Inflammatory macrophage (primary cell): ENCODE data around the gene C19orf73.

Experiments used
- DNase-seq, 2 donors: peaks; one replicate each; pipeline ENCODE4 v3.0.0-alpha.2; 2020 to 2022
- total RNA-seq, 18 experiments: gene quantifications; one replicate each; lab custom pipeline; 2026; ENCODE audit warnings: mixed read lengths in 6 of 18, inconsistent platforms in 2 of 18; lab: John Stamatoyannopoulos, UW

Gene C19orf73, protein sequence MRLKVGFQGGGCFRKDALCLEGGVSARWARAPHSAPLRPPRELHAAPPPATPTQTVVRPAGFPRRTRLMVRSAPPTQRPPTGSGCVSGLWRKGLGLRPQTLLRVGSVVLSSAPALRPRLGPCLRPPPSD
- total RNA-seq, result 0 to 0.33 (median 0.16) reads per million in 18 experiments

DNA sequence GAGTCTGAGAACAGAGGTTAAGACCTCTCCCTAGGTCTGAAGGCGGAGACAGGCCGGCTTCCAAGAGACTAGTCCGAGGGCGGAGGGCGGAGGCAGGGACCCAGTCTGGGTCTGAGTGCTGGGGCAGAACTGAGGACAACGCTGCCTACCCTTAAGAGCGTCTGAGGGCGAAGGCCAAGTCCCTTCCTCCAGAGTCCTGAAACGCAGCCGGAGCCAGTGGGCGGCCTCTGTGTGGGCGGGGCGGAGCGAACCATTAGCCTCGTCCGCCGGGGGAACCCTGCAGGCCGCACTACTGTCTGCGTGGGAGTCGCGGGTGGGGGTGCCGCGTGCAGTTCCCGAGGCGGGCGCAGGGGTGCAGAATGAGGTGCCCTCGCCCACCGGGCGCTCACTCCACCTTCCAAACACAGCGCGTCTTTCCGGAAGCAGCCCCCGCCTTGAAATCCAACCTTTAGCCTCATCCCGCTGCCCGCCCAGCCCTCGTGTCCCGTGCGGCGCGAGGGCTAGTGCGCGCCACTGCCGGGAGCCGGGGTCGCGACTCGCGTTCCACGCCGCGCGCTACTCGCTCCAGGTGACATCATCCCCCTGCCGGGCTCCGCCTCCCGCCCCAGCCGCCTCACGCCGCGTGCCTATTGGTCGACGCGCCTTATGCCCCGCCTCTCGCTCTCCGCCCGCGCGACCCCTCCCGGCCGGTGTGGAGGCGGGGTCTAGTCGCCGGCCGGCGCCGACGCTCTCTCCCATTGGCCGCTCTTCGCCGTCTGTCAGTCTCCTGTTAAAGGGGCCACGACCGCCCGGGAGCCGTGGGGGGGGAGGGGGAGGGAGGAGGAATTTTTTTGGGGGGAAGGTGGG lies at the start of gene C19orf73:
TSS of gene C19orf73 (minus strand) at position 579 of the 846 bp plus-strand sequence. CDS start at position 458, 121 bp downstream.
- peak; percentile 96 to 97 for DNase-seq

DNA sequence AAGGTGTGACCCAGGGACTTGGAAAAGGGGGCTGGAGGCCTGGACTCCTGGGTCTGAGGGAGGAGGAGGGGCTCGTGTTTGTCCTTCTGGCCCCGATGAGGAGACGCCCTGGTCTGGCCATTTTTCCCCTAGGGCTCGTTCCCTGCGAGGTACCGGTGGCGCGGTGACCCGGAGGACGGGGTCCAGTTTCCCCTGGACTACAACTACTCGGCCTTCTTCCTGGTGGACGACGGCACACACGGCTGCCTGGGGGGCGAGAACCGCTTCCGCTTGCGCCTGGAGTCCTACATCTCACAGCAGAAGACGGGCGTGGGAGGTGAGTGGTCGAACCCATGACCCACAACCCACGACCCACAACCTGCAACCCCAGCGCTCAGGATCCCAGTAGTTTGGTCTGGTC lies 49.5 kb upstream of the C19orf73 start:
- no peak for DNase-seq

DNA sequence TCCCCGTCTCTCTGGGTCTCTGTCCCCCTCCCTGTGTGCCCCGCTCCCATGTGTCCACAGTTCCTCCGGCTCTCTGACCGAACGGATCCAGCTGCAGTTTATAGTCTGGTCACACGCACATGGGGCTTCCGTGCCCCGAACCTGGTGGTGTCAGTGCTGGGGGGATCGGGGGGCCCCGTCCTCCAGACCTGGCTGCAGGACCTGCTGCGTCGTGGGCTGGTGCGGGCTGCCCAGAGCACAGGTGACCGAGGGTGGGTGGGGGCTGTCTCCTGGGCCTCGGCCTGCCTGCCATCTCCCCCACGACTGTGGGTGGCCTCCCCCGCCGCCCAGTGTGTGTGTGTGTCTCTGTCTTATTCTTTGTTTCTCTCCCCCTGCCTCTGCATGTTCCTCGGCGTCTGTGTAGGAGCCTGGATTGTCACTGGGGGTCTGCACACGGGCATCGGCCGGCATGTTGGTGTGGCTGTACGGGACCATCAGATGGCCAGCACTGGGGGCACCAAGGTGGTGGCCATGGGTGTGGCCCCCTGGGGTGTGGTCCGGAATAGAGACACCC lies 49.0 kb upstream of the C19orf73 start:
- no peak for DNase-seq

DNA sequence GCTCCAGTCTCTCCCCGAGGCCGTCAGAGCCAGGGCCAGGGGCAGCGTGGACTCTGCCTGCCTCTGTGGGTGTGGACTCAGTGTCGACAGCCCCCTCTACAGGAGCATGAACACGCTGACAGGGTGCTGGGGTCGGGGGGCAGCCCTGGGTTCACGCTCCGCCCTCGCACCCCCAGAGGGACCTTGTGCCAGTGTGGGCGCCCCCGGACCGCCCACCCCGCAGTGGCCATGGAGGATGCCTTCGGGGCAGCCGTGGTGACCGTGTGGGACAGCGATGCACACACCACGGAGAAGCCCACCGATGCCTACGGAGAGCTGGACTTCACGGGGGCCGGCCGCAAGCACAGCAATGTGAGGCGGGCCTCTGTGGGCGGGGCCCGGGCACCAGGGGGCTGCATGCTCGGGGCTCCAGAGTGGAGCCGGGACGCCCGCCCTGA lies 46.9 kb upstream of the C19orf73 start:
- DNase-seq, result no peak

DNA sequence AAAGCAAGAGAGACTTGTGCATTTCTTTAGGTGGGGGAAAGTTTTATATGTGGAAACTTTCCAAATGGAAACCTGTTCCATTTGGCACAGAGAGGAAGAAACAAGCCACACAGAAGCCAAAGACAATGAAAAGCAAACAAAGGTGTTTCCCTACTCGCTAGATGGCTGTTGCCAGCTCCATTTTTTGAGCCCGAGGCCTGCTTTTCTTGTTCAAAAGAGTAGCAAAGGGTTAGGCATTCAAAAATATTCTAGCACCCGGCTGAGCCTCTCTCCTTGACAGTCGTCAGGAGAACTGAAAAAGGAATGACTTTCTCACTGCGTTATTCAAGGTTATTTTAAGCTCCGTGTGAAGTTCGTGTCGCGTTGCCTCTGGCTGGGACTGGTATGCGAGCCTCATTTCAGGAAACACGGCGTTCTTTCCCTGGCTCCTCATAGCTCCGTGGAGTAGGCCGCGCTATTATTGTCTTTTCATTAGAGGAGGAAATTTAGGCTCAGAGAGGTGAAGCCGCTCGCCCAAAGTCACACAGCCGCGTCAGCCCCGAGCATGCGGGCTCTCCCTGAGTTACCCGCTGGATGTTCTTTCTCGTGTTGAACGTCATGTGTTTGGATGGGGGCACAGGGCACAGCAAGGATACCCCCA lies 46.3 kb upstream of the C19orf73 start:
- DNase-seq, result no peak

DNA sequence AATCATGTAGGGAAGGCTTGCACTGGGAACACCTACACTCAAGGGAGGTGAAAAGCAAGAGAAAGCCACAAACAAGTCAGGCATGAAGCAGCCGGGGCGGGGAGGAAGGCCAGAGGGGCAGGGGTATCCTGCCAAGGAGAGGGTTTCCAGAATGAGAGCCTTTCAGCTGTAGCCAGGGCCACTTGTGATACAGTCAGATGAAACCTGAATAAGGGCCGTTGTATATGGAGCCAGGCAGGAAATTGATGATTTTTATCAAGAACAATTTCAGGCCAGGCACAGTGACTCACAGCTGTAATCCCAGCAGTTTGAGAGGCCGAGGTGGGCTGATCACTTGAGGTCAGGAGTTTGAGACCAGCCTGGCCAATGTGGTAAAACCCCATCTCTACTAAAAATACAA lies 43.0 kb upstream of the C19orf73 start:
- no peak for DNase-seq

DNA sequence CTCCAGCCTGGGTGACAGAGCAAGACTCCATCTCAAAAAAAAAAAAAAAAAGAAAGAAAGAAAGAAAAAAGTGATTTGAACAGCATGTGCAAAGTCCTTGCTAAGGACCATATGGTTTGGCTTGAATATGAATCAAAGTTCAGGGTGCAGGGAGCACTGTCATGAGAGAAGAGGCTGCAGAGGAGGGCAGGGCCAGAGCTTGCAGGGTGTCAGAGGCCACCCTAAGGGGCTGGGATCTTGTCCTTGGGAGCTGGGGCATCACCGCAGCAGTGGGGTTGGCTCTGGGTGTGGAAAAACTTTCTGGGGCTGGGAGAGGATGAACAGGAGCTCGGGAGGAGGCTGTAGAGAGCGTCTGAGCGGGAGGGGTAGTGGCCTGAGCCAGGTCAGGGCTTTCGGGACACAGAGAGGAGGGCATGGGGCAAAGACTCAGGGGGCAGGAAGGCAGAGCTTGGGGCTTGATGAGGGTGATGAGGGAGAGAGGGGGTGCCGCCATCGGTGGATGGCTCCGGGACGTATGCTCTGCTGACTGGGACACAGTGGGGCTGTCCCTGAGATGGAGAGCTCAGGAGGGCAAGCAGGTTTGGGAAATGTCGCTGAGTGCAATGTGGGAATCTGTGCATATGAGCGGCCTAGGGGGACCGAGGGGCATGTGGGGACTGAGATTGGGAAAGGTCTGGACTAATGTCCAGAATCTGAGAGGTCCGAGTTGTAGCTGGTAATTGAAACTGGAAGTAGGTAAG lies 41.7 kb upstream of the C19orf73 start:
- no peak for DNase-seq

DNA sequence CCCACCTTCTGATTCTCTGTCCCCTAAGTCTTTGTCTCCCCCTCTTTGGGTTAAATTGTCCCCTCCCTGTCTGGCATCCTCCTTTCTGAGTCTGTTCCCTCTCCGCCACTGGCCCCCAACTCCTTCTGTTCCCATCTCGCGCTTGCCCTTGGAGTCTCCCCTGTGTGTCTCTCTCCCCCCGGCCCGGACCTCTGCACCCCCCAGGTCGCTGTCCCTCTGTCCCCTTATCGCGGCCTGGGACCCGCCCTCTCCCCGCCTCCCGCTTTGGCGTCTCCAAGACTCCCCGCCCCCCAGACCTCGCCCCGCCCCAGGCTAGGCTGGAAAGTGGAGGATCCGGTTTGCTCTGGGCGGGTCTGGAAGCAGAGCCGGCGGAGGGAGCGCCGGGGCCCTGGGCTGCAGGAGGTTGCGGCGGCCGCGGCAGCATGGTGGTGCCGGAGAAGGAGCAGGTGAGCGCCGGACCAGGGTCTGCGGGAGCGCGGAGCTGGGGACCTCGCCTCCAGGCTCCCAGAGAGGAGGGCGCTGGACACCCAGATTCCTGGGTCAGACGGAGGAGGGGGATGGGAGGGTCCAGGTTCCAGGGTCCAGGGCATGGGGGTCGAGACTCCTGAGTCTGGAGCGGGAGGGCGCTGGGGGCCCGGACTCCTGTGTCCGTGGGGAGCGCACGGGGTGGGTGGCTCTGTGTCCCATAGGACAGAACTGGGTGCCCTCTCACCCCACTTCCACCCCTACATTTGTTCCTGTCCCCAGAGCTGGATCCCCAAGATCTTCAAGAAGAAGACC lies 38.7 kb upstream of the C19orf73 start, which contains the start of gene TRPM4:
TSS of gene TRPM4 (plus strand) at position 348 of the 780 bp plus-strand sequence. CDS start at position 423, 75 bp downstream.
- peak; percentile 67 to 75 for DNase-seq

DNA sequence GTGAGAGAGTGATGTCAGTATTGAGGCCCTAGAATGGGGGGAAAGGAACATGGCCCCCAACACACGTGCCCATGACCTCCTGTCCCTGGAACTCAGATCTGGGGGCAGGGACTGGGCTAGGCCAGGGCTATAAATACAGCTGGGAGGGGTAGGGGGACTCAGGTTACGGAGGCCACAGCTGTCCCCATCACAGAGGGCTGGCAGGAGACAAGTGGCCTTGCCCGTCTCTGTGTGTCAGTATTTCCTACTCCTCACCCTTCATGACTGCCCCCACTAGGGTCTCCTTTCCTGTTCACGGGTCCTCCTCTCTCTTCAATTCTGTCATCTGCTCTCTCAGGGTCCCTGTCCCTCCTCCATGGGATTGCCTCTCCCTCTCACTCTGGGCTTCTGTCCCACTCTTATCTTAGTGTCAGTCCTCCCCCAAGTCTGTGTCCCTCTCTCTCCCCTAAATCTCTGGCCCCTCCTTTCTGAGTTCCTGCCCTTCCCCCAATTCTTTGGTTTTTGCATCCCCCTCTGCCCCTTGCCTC lies 36.9 kb upstream of the C19orf73 start:
- DNase-seq, result no peak

DNA sequence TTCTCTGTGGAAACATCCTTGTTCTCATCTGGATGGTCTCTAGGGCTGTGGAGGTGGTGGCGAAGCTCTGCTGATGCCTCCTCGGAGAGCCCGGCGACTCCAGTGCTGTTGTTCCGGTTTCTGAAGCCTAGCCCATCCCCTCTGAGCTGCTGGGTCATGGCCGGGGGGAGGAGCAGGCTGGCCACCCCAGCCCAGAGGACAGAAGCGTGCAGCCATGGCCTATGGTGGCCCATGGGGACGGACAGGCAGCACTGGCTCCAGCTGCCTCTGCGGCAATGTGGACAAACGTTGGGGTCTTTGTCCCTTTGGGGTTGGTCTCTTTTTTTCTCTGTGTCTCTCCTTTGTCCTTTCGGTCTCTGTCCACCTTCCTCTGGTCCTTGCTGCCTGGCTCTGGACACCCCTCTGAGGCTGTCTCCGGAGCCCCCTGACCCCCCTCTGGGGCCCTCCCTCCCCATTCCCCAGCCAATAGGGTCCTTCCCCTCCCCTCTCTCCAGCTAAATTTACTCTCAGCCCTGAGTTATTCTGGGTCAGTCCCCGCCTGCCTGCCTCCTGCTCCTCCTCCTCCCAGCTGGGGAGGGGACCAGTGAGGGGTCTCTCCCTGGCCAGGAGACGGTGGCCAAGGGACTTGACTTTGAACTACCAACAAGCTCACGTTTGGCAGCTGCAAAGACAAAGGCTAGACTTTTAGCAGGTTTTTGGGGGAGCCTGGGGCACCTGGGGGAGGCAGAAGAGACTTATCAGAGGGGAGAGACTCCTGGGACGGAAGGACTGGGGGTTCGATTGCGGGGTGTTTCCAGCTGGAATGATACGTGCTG lies 36.3 kb upstream of the C19orf73 start, which contains the start of gene HRC:
TSS of gene HRC (minus strand) at position 392 of the 815 bp plus-strand sequence. CDS start at position 233, 159 bp downstream.
- DNase-seq, result peak in 1 of 2 donors; percentile 29

DNA sequence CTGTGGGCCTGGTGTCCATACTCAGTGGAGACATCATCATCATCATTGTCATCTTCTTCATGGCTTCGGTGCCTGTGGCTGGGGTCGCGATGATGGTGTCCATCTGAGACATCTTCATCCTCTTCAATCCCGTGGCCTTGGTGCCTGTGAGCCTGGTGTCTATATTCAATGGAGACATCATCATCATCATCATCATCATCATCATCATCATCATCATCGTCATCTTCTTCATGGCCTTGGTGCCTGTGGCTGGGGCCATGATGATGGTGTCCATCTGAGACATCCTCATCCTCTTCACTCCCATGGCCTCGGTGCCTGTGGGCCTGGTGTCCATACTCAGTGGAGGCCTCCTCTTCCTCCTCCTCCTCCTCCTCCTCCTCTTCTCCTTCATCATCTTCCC lies 35.3 kb upstream of the C19orf73 start:
- no peak for DNase-seq

DNA sequence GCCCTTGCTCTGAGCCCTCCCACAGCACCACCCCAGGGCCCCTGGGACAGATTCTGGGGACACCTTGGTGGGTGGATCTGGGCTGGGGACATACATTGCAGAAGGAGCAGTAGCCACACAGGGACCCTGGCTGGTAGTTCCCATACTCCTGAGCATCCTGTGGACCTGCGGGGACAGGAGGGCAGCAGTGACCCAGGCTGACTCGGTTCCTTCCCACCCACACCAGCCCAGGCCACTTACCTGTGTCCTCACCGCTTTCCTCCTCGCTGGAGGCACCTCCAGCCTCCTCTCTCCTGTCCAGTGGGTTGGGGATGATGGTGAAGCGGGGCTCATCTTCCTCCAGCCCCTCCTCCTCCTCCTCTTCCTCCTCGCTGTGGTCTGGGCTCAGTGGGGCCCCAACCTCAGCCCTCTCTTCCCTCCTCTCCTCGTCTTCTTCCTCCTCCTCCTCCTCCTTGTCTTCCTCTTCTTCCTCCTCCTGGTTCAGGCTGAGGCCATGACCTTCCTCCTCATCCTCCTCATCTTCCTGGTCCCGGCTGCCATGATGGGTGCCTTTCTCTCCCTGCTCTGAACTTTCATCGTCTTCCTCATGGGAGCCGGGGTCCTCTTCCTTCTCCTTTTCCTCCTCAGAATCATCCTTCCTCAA lies 34.3 kb upstream of the C19orf73 start:
- DNase-seq, result no peak

DNA sequence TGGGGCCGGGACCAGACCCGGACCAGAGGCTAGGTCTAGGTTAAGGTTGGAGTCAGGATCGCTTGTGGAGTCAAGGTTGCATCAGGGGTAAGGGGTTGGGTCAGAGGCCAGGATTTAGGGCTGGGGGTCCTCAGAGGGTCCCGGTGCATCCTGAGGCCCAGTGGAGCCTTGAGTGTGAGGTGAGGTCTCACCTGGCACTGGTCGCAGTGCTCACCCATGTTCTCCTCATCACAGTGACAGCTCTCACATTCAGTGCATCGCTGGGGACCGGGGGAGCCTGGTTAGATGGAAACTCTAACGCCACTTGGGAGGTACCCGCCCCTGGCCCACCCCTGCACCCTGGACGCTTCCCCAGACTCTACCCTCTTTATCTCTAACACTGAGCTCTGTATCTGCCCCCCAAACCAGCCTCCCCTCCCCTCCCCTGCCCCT lies 33.2 kb upstream of the C19orf73 start:
- DNase-seq, result no peak

DNA sequence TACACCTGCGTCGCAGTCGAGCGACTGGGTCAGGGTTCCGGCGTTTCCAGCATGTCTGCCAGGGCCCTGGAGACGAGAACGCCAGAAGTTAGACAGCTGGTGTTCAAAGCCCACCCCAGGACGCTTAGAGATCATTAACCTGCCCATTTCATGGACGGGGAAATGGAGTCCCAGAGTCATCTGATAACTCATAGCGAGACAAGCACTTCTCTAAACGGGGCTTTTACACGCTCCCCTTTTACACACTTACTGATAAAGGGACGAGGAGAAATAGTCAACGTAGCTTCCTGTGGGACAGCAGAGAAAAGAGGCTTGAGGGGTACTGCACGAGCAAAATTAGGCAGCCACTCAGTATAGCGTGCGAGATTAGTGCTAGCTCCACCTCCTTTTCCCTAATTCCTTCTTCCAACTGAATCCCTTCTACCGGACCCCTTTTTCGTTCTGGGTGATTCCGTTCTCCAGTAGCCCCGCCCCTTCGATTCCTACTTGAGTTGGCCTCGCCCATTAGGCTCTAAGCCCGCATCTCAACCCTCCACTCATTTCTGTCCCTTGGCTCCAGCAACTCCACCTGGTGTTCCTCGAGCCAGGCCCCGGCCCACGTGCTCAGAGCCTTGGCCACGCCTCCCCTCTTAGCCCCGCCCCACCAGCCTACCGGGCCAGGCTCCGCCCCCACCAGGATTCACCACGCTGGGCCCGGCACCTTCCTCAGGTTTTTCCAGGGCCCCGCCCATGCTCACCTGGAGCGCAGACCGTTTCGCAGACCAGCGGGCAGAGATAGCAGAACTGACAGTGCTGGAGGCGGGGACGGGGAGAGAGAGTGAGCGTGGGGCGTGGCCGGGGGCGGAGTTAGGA lies 32.5 kb upstream of the C19orf73 start:
- DNase-seq, result no peak

DNA sequence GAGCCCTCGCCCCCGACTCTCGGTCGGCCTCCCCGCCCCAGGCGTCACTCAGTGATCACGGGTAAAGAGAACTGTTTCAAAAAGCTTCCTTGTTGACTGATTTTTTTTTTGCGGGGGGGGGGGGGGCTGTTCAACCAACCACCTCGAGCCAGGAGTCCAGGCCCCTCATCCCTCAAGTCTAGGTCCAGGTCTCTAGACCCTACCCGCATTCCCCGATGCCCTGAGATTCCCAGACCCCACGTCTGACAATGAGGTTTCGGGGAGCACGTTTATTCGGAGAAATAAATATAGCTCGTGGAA lies 32.0 kb upstream of the C19orf73 start:
- no peak for DNase-seq

DNA sequence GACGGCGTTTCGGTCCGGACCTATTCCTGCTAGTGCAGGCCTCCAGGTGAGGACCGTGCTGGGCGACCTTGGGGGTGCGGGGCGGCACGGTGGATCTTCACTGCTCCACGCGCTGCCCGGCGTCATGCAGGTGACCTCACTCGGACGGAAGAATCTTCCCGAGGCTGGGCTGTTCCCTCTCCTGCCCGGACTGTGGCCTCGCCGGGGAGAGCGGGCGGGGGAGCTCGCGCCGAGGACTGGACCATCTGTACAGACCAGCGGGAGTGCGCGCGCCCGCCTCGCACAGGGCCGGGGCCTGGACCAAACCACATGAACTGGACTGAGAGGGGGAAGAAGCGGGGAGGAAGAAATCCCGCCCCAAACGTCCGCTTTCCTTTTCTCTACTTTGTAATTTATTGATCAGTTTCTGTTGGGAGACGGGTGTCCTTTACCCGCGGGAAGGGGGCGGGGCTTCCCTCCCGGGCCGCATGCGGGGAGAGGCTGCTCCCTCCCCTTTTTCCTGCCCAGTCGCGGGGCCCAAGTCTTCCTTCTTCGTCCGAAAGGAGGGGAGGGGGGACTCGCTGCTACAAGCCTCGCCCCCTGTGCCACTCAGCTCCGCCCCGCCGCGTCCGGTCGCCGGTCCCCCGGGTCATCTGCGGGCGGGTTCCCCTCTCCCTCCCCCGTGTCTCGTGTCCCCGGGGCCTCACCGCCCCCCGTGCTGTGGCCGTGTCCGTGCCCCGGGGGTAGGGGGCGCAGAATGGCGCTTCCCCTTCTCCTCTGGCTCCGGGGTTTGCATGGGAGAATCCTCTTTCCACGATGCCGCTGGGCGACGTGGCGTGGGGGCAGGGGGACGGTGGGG lies 31.4 kb upstream of the C19orf73 start:
- peak; percentile 52 to 62 for DNase-seq

DNA sequence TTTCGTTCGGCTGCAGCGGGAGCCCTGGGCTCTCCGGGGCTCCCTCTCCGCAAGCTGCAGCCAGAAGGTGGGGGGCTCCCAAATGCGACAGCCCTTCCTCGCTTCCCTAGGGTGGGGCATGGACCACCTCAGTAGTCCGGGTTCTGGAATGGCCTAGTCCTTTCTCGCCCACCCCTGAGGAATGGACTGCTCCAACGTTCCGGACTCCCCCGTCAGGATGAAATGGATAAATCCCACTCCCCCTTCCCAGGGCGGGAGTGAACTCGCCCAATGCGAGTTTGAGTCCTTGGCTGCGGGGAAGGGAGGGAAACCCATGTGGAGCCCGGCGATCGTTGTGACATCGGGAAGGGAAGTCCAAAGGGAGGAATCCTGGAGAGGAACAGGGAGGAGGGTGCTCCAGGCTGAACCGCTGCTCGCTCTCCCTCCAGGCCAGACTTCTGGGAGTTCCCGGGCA lies 30.7 kb upstream of the C19orf73 start:
- peak; percentile 20 to 48 for DNase-seq
